ENCODE data around the gene CDH13.

The CDH13 gene

DNA sequence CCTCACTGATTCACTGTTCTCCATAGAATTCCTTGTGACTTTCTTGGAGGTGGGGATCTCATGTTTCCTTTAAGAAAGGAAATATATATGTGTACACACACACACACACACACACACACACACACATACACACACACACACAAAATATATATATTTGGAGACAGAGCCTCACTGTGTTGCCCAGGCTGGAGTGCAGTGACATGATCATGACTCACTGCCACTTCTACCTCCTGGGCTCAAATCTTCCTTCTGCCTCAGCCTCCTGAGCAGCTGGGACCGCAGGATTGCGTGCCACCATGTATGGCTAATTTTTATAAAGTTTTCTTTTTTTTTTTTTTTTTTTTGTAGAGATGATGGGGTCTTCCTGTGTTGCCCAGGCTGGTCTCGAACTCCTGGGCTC lies 45.9 kb downstream of the CDH13 start:
- DNase-seq (ENCODE audit: low read depth): no peak
- TF ChIP-seq CTCF (IDR thresholded peaks at IDR 0.05; ENCODE audit: low read depth, low read length, missing control alignments): no peak
- no peak overlapping the region for H3K4me3 ChIP-seq (ENCODE audit: low read depth, low read length)
- in situ Hi-C loops (cut with HindIII; ENCODE audit: low sequenced_read_pairs): no loop called here

DNA sequence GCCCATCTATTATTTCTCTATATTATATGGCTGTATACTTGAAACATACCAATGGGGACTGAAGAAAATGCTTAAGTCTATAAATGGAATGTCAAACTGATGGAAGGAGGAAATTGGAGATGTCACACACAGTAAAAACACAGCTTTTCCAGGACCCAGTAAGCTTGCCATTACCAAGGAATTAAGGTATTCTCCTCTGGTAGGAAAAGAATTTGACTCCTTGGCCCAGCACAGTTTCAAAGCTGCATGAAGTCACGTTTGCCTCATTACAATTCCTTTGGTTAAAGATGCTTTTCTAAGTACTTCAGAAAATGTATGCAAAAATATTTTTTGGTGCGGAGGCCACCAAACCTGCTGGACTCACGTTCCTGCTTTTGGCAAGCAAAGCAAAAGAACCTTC lies 48.5 kb downstream of the CDH13 start:
- no peak overlapping the region for H3K4me3 ChIP-seq (ENCODE audit: low read depth, low read length)
- in situ Hi-C loops (cut with HindIII; ENCODE audit: low sequenced_read_pairs): no loop called here
- DNase-seq (ENCODE audit: low read depth): peak; percentile 34
- no peak for TF ChIP-seq CTCF (IDR thresholded peaks at IDR 0.05; ENCODE audit: low read depth, low read length, missing control alignments)

DNA sequence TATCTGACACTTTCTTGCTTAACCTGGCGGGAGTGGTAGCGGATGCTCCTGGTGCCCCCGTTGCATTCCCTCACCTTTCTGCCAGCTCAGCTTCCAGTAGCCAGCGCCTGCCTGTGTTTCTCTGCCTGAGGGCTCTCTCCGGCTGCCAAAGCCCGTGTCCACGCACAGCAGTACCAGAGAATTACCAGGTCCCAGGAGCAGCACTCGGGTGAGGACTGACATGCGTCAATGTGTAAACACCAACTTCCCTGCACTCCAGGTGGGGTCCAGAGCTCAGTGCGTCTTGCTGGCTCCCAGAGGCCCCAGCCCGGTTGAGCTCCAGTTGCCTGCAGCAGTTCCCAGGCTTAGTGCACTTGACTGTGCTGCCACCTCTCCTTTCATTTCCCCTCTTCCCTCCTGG lies 54.8 kb downstream of the CDH13 start:
- TF ChIP-seq CTCF (IDR thresholded peaks at IDR 0.05; ENCODE audit: low read depth, low read length, missing control alignments): no peak
- DNase-seq (ENCODE audit: low read depth): no peak
- H3K4me3 ChIP-seq (ENCODE audit: low read depth, low read length): no peak overlapping the region
- in situ Hi-C loops (cut with HindIII; ENCODE audit: low sequenced_read_pairs): no loop called here

DNA sequence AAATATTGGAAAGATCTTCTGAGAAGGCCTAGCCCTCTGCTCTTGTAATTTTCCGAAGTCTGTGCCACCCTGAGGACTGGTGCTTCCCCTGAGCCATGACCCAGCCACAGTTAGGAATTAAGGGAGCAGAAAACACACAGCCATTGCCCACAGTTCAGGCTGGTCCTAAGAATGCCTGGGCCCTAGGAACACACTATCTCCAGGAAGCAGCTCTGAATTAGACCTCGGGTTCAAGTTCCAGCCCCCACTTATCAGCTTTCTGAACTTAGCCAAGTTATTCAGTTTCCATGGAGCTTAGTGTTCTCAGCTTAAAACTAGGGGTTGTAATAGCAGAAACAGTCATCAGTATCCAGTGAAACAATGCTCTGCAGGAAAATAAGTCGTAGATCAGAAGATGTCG lies 56.0 kb downstream of the CDH13 start:
- no peak for DNase-seq (ENCODE audit: low read depth)
- TF ChIP-seq CTCF (IDR thresholded peaks at IDR 0.05; ENCODE audit: low read depth, low read length, missing control alignments): no peak
- H3K4me3 ChIP-seq (ENCODE audit: low read depth, low read length): no peak overlapping the region
- in situ Hi-C loops (cut with HindIII; ENCODE audit: low sequenced_read_pairs): no loop called here

GRCh38 chr16:82684256-82684655 lies 57.5 kb downstream of the CDH13 start:
- in situ Hi-C loops (cut with HindIII; ENCODE audit: low sequenced_read_pairs): no loop called here
- H3K4me3 ChIP-seq (ENCODE audit: low read depth, low read length): no peak overlapping the region
- no peak for TF ChIP-seq CTCF (IDR thresholded peaks at IDR 0.05; ENCODE audit: low read depth, low read length, missing control alignments)
- DNase-seq (ENCODE audit: low read depth): no peak

DNA sequence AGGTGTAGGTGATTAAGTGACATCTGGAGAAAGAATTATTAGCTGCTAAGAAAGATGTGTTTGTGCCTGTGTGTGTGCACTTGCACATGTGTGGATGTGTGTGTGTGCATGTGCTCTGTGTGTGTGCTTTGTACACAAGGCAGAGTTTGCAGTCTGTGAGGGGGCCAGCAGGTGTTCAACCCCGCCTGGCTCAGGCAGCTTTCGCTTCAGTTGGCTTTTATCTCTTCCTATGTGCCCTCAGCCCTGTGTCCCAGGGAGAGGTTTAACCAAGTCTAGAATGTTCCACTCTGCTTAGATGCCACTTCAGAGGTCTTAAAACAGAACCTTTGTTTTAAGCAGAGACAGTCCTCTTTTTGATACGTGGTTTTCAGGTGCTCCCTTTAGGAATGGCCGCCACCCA lies 58.8 kb downstream of the CDH13 start:
- TF ChIP-seq CTCF (IDR thresholded peaks at IDR 0.05; ENCODE audit: low read depth, low read length, missing control alignments): no peak
- no peak for DNase-seq (ENCODE audit: low read depth)
- no peak overlapping the region for H3K4me3 ChIP-seq (ENCODE audit: low read depth, low read length)
- in situ Hi-C loops (cut with HindIII; ENCODE audit: low sequenced_read_pairs): no loop called here
